HG03108 (cell line): ENCODE results near the gene ZNRF1.
"Not testable (repeated sequence)": the region's sequence is repeated elsewhere in the genome, so short reads cannot be mapped to it uniquely, and the experiment has no call there.

ENCODE experiments used
- ATAC-seq: cut with Tn5 transposase; IDR thresholded peaks from one replicate; pipeline ENCODE4 v1.9.1; 2021; ENCODE audit warnings: moderate library complexity; ENCODE audit not compliant: unreplicated experiment

Gene ZNRF1

GRCh38 chr16:75111514-75111940 lies 112.7 kb downstream of the ZNRF1 start:
- ATAC-seq, result no peak

GRCh38 chr16:75111961-75112733 lies 113.3 kb downstream of the ZNRF1 start:
- ATAC-seq, result no peak

GRCh38 chr16:75112734-75113491 lies 114.1 kb downstream of the ZNRF1 start:
- ATAC-seq, result no peak

GRCh38 chr16:75113541-75114121 lies 114.8 kb downstream of the ZNRF1 start:
- ATAC-seq, result no peak

GRCh38 chr16:75114179-75114945 lies 115.5 kb downstream of the ZNRF1 start:
- no peak for ATAC-seq

- no peak for ATAC-seq
Measured at GRCh38 chr16:75114946-75115825, 116.4 kb downstream of the ZNRF1 start.

- ATAC-seq, result no peak
Measured at GRCh38 chr16:75116081-75116910, 117.5 kb downstream of the ZNRF1 start, which contains the start of gene LDHD. LDHD (minus strand) TSS chr16:75116780; CDS start chr16:75116720, 60 bp downstream.

GRCh38 chr16:75116911-75117245 lies 118.1 kb downstream of the ZNRF1 start:
- no peak for ATAC-seq

GRCh38 chr16:75118943-75119539 lies 120.2 kb downstream of the ZNRF1 start:
- ATAC-seq, result no peak

- ATAC-seq, result no peak
Measured at GRCh38 chr16:75120253-75120652, 121.4 kb downstream of the ZNRF1 start.

GRCh38 chr16:75121949-75122568 lies 123.2 kb downstream of the ZNRF1 start:
- ATAC-seq, result no peak

GRCh38 chr16:75122609-75123008 lies 123.8 kb downstream of the ZNRF1 start:
- no peak for ATAC-seq

GRCh38 chr16:75127713-75128415 lies 129.0 kb downstream of the ZNRF1 start:
- no peak for ATAC-seq

GRCh38 chr16:75129421-75130149 lies 130.8 kb downstream of the ZNRF1 start:
- ATAC-seq, result not testable (repeated sequence)

GRCh38 chr16:75130150-75130771 lies 131.4 kb downstream of the ZNRF1 start:
- no peak for ATAC-seq

- no peak for ATAC-seq
Measured at GRCh38 chr16:75131081-75131480, 132.3 kb downstream of the ZNRF1 start.

- ATAC-seq, result no peak
Measured at GRCh38 chr16:75138233-75138632, 139.4 kb downstream of the ZNRF1 start.
